DMS53 treated with DMSO at 0.1 percent for 48 hours (cell line): ENCODE measurements around the gene SH3RF3.

ENCODE experiments used
- DNase-seq: peaks from one replicate; lab custom pipeline; 2025; ENCODE audit not compliant: unreplicated experiment; lab: John Stamatoyannopoulos, UW

SH3RF3 gene

DNA sequence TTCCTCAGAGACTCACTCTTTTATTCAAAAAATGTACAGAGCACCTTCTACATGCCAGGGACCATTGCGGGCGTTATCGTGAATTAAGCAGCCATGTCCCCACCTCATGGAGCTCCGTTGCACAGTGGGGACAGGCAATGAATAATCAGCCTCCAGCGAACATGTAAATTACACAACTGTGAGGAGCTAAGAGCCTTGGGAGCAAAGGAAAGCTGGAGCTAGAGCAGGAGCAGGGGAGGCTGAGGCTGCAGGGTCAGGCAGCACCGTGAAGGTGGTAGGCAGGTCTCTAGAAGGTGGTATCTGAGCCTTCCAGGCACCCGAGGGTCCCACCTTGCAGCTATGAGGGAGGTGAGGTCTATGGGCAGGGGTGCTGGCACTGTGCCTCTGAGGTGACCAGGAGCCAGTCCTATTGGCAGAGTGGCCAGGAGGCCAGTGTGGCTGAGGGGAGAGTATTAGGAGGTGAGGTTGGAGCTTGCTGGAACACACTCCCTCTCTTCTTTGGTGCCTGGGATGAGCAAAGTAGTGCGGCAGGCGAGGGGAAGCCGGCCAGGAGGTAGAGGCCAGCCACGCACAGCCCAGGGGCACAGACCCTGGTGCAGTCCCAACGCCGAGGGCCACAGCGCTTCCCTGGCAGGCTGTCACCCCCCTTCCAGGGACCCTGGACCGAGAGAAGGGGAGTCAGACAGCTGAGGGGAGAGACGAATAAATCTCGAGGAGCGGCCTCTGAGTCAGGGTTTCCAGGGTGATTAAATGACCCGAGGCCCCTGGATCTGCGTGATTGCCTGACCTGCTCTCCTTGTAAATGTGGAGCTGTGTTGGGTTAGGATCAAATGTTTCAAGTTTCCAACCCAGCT lies 317.5 kb downstream of the SH3RF3 start:
- DNase-seq, result no peak

DNA sequence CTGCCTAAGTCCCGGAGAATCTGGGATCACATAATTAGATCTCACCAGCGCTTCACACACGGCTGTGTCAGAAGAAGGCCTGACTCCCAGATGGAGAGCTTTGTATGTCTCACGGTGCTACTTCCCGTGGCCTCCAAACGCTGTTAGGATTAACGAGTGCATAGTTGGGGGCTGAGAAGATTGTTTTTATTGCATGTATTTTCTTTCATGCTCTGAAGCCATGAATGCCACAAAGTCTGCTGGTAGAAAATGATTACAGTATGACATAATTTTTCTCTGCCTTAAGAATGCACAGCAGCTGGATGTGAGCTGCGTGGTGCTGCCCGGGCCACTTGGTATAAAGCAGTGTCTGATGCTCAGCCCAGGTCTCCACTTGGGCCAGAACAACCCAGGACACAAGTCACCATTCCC lies 318.3 kb downstream of the SH3RF3 start:
- no peak for DNase-seq

DNA sequence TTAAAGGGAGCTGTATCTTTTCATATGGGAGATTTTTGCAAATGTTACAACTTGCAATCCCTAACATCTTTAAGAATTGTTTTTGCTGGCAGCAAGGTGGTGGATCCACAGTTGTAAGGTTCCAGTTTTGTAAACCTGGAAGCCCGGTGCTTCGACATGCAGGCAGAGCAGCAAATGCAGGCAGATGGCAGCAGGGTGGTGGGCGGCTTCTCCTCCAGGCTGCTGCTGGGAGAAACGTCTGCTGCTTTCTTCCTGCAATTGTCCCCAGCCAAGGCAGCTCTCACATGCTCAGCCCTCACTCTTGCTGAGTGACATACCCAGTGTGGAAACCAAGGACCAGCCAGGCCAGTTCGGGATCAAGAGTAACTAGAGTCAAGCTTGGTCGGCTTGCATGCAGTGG lies 318.8 kb downstream of the SH3RF3 start:
- DNase-seq, result no peak

DNA sequence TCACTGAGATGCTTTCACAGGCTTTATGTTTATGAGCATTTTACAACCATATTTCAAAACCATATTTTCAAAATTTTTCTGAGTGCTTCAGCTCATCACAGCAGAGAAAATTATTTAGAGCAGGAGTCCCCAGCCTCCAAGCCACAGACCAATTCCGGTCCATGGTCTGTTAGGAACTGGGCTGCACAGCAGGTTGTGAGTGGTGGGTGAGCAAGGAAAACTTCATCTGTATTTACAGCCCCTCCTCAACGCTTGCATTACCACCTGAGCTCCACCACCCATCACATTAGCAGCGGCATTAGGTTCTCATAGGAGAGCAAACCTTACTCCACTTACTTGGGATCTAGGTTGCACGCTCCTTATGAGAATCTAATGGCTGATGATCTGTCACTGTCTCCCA lies 319.2 kb downstream of the SH3RF3 start:
- DNase-seq, result no peak

DNA sequence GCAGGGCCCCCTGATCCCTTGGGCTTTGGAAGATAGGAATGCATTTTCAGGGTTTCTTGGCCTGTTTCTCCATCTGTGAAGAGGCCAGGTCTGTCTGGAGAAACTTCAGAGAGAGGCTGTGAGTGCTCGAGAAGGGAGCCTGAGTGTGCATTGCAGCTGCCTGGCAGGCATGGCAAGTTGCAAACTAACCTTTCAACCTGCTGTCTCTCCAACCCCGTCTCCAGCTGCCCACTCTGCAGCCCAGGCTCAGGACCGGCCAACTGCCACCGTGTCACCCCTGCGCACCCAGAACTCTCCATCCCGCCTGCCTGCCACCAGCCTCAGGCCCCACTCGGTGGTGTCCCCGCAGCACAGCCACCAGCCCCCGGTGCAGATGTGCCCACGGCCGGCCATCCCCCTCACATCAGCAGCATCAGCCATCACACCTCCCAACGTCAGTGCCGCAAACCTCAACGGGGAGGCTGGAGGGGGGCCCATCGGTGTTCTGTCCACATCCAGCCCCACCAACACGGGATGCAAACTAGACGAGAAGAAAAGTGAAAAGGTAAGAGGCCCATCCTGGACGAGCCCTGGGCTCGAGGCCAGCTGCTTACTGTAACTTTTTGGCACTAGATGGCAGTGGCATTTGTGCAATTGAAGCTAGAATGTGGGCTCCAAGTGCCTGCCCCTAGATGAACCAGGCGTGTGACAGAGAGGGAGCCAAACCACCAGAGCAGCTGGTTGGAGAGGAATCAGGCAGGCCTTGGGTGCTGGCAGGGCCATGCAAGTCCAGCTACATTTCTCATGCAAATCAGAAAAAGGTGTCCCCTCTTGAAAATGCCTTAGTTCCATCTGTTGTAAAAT lies 320.2 kb downstream of the SH3RF3 start:
- DNase-seq, result no peak

DNA sequence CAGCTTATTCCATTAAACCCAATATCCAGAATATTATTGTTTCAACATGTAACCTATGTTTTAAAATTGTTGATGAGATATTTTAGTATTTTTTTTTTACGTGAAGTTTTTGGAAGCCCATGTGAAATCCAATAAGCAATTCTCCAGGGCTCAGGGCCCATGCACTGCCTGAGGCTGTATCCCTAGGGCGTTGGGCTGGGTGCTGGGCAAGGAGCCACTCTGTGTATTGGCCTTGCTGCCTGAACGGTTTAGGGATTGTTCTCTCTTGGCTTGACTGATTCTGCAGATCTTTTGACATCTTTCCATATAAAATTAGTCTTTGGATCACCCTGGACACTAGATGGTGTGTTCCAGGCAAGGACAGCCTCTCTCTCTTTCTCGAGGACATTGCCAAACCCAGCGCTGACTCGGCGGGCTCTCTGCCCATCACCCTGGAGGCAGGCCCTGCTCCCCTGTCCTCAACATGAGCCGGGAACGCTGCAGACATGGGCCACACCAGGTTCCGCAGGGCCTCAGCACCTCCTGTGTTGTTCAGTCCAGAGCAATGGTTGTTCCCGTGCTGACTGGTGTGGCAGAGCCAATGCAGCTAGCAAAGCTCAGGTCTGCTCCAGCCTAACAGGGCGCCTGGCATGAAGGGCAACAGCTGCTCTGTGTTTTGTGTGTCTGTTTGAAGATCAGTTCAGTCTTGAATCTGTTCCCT lies 321.7 kb downstream of the SH3RF3 start:
- no peak for DNase-seq

DNA sequence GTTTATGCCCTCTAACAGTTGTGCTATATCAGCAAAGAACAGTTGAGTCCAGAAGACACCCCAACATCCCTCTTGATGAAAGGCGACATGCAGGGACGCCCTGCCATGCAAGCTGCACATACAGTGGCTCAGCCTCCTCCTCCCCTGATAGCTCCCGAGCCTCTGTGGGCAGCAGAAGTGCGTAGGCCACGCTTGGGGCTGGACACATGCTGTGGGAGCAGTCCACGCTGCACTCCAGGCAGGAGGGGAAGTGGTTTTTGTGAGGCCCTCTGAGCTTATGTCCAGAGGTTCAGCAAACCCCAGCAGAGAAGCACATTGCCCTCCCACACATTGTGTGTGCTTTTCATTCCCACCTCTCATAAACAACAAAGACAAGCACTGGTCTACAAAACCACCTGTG lies 322.7 kb downstream of the SH3RF3 start:
- no peak for DNase-seq

DNA sequence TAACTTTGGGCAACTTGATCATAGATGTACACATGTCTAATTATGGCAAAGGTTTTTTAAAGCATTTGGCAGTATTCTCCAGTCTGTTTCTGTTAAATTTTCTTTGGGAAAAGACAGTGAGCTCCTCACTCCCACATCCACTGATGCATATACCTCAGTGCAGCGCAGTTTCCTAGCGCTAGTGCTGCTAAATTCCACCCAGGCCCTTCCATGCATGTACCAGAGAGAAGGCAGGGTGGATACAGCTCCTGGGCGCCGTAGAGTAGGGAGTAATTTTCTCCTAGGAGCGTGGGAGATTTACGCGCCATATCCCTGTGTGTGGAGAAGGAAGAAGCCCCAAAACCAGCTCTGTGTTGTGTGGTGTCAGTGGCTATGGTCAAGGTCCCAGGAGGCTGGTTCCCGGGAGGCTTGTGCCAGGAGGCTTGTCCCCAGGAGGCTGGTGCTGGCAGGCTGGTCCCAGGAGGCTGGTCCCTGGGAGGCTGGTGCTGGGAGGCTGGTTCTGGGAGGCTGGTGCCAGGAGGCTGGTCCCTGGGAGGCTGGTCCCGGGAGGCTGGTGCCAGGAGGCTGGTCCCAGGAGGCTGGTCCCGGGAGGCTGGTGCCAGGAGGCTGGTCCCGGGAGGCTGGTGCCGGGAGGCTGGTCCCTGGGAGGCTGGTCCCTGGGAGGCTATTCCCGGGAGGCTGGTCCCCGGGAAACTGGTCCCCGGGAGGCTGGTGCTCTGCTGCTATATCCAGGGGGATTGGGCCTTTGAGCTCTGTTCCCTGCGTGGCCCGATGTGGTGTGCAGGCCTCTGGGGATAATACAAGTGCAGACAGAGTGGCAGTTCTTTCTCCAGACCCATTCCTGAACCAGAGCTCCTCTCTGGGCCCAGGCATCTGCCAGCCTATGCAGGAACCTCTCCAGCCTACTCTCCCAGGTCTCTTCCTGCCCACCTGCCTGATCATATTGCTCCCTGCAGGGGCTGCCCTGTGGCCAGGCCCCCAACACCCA lies 323.6 kb downstream of the SH3RF3 start:
- no peak for DNase-seq

DNA sequence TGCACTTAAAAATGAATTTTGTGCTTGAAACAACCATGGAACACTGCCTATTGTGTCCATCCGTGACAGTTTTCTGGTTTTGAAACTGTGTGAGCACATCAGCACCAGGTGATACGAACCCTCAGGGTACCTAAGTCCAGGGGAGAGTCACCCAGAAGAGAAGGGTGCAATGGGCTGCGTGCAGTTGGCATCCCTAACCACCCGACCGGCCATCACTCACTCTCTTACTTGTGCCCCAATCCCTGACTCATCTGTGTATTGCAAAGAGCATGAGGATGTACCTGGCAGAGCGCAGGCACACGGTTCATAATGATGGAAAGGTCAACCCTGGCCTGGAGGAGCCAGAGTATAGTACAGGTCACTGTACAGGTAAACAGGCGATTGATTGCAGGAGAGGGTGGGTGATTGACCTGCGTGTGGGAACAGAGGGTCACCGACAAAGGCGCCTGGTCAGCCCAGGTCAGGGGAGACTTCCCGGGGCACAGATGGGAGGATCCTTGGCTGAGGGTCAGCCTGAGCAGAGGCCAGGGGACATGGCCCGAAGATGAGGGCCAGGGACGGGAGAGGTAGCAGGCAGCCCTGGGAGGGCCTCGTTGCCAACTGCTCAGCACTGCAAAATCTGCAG lies 324.5 kb downstream of the SH3RF3 start:
- DNase-seq, result no peak

DNA sequence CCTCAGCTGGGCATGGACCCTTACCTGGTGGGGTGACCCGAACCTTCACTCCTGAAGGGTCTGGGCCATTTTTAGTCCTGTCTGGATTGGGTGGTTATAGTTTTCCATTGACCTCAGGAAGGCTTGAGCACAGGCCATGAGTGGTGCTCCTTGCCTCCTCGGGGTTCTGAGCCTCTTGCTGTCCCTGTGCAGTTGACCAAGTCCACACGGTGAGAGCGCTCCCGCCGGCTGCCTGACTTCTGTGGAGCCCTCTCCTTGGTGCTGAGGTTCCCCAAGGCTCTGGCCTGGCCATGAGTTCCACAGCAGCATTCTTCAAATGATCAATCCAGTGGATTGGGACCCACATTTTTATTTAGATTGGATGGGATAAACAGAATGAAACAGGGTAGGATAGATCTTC lies 325.3 kb downstream of the SH3RF3 start:
- DNase-seq, result no peak

DNA sequence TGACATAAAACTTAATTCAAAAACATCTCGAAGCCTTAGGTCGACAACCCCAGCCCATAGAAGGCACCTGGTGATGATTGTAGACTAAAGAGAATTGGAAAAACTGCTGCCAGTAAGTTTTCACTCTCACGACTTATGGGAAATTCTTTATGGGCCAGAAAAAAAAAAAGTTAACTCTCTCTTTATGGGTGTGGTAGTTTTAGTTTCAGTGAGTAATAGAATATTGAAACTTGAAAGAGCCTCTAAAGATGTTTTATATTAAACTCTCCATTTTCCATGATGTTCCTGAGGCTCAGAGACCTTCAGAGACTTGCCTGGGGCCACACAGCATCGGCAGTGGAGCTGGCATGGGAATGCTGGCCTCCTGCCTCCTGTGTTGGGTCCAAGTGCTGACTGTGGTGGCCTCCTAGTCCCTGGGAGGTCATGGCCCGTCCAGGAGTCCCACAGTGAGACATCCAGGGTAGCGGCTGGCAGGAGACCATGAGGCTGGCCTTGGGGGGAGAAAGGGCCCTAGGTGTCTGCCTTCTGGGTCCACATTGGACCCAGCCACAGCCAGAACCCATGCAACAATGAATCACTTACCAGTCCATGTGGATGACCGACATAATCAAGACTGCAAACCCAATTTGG lies 325.9 kb downstream of the SH3RF3 start:
- no peak for DNase-seq

DNA sequence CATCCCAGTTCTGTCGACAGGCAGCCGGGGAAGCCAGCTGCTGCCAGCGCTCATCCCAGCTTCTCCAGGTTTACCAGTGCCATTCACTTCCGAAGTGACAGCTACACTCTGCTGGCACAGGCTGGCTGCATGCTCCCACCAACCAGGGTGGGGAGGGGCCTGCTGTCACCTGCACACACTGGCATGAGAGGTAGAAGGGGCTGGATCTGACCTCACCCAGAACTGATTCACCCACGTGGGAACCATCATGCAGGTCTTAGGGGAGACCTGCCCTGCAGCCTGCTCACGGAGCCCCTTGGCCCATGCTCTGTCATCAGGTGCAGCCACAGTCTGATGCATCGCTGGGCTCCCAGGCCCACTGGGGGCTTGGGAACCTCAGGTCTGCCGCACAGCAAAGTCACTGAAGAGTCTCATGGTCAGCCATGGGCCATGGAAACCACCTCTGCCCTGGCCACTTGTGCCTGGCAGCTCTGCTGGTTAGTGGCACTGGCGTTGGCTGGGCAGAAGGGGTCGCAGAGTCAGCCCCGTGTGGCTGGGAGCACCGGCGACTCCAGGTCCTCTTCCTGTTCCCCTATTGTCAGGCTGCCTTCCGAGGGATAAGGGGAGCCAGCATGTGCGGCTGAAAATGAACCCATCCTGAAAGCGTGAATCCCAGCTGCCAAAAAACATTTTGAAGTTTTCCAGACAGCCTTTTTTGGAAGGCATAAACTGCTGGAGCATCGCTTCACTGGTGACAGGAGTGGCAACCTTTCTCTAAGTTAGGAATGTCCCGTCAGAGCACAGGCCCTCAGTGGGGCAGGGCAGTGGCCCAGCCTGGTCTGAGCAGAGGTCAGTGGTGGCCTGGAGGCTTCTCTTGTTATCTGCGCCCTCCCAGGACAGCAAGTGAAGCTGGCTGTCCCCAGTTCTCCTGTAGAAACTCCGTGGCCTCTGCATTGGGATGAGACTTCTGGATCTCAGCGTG lies 327.0 kb downstream of the SH3RF3 start:
- DNase-seq, result no peak

DNA sequence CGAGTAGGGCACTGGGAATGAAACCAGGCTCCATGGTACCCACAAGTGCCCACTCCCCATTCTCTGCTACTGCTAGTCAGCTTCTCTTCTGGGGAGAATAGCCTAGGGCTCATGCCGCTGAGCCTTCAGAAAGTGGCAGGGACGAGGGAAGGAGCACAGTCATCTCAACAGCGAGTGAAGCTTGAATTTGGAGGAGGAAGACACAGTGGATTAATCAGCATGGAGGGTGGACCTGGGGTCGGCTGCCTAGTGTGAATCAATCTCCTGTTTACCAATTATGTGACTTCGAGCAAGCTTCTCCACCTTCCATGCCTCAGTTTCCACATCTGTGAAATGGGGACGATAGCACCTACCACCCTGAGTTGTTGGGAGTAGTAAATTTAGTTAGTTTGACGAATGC lies 327.8 kb downstream of the SH3RF3 start:
- no peak for DNase-seq

DNA sequence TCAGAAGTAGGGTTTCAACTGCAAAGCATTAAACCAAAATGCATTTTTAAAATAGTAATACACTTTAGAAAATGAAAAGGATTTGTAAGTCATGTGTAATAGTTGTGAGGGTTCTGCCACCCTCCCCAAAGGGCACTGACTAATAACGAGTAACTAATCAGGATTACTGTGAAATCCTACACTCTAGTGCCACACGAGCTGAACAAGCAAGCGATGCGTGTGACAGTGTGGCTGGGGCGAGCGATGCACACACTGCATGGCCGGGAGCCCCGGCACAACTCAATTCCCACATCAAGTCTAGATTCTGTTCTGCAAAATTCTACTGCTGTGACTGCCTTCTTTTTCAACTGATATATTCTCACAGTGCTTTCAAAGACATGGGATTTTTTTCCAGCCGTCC lies 328.4 kb downstream of the SH3RF3 start:
- DNase-seq, result no peak

DNA sequence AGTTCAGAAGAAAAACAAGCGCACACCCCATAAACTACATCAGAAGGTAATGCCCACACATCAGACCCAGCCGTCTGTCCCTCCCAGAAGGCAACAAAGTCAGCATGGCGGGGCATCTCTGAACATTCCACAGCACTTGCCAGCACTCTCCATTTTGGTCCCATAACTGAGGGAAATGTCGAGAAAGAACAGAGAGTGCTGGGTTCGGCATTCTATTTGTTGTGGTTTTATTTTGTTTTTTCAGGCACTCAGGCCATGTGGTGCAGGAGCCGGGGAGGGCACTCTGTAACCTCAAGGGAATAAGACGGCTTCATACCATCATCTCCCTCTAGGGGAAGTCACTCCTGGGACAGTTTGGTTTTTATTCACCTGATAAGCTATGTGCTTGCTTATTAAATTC lies 328.8 kb downstream of the SH3RF3 start:
- DNase-seq, result no peak

DNA sequence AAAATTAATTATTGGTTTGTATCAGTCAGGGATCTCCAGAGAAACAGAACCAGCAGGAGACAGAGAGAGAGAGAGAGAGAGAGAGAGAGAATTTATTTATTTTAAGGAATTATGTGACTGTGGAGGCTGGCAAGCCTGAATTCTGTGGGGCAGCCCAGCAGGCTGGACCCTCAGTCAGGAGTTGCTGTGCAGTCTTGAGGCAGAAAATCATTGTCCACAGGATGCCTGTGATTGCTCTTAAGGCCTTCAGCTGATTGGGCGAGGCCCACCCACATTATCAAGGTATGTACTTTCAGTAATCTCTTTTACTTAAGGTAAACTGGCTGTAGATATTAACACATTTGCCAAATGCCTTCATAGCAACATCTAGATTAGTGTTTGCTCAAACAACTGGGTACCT lies 329.5 kb downstream of the SH3RF3 start:
- DNase-seq, result no peak

DNA sequence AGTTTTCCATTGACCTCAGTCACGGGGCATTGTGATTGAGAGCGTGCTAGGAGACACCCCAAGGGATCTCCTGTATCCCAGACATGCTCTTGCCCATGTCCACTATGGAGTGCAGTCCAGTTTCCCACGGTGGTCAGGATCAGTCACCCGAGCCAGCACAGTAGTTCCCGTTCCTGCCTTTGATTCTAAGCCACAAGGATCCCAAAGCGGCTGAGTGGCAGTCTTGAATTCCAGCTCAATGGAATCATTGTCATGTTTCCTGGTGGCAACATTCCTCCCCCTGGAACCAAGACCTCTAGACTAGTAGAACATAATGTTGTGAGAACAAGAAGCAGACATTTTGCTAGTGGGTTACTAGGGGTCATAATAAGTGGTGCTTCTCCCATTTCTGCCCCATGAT lies 330.5 kb downstream of the SH3RF3 start:
- no peak for DNase-seq

DNA sequence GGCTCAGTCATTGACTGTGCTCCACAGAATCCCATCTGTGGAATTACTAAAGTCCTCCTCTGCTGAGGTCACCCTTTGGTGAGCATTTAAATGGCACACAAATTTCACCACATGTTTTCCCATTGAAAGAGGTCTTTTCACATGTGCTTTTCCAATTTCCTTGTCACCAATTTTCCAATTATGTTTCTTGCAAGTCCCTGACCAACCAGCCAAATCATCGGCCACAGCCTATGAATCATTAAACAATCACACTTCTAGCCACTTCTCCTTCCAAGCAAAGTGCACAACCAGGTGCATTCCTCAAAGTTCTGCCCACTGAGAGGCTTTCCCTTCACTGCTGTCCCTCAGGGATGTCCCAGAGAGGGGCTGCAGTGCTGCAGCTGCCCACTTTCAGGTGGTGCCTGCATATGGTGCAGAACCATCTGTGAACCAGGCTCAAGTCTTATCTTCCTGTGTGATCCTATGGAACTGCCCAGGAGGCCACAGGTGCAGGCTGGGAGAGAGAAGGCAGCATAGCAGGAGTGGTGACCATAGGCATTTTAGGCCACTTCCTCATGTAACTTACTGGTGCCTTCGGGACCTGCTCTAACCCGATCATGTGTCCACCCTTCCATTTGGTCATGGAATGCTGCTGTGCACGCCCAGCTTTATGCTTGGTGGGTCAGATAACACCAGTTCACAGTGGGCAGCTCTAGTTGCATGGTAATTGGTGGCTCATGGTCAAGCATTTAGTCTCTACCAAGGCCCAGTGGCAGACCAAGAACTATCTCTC lies 331.7 kb downstream of the SH3RF3 start:
- DNase-seq, result no peak
